Measurements from ENCODE around the gene ZNF593OS. TPM values are rescaled to one million over a fixed set of nuclear protein-coding genes. Genes with fewer than 3 reads are reported as not detected.
A peak's percentile ranks its signal among the peaks of the same experiment; 100 is the strongest.

The ZNF593OS gene
- not detected for polyA plus RNA-seq (2013, experiment 1 of 2)
- not detected for polyA plus RNA-seq (2013, experiment 2 of 2)

GRCh38 chr1:26171084-26172072 lies at the start of gene ZNF593OS:
Gene ZNF593OS (minus strand): TSS chr1:26171832. CDS start chr1:26171661, 171 bp downstream.
- H3K79me1 ChIP-seq (ENCODE audit: low read length) = peaks cover 14% of the 10 kb centered on the region
- H2BK120ac ChIP-seq (ENCODE audit: low read depth, low read length) = no peak within 1 kb of the TSS
- peak within 1 kb of the TSS; percentile 77 for H3K9ac ChIP-seq (ENCODE audit: low read length)
- no peak within 1 kb of the TSS for H4K5ac ChIP-seq (ENCODE audit: low read length)
- no peak within 1 kb of the TSS for H3K4me3 ChIP-seq (ENCODE audit: low read length)
- H3K36me3 ChIP-seq (ENCODE audit: control insufficient read depth, insufficient read depth, low read length) = no peaks in the 10 kb centered on the region
- H2BK15ac ChIP-seq (replicated peaks; ENCODE audit: low read depth) = no peak within 1 kb of the TSS
- H3K27me3 ChIP-seq (ENCODE audit: insufficient read depth, low read length, poor library complexity) = no peaks in the 10 kb centered on the region
- no peak within 1 kb of the TSS for H2BK5ac ChIP-seq (ENCODE audit: low read length)
- peak within 1 kb of the TSS; percentile 15 for H3K56ac ChIP-seq (ENCODE audit: low read length)
- H3K4me1 ChIP-seq (ENCODE audit: control insufficient read depth, low read depth, low read length) = peaks cover 3% of the 10 kb centered on the region
- no peak within 1 kb of the TSS for H3K4ac ChIP-seq (ENCODE audit: low read depth, low read length)
- no peak within 1 kb of the TSS for H4K8ac ChIP-seq (ENCODE audit: low read depth, low read length)
- no peak within 1 kb of the TSS for H2AK5ac ChIP-seq (ENCODE audit: low read length)
- H3K18ac ChIP-seq (ENCODE audit: low read length) = no peak within 1 kb of the TSS
- H3K27ac ChIP-seq (ENCODE audit: low read depth, low read length) = no peak within 1 kb of the TSS
- no peak within 1 kb of the TSS for H3K23ac ChIP-seq (ENCODE audit: low read length)
- no peak for DNase-seq
- H3K4me2 ChIP-seq (ENCODE audit: low read length) = peak within 1 kb of the TSS; percentile 78
- no CpG with 5 or more reads among the region's 34 CpGs for WGBS (ENCODE audit: extremely low coverage, insufficient coverage, low lambda C conversion rate)
- H3K79me2 ChIP-seq (ENCODE audit: control insufficient read depth, insufficient read depth, low read length) = peaks cover 8% of the 10 kb centered on the region

GRCh38 chr1:26221094-26221493 lies 49.5 kb upstream of the ZNF593OS start:
- no peaks in the 10 kb centered on the region for H3K79me1 ChIP-seq (ENCODE audit: low read length)
- H3K18ac ChIP-seq (ENCODE audit: low read length) = no peak overlapping the region
- no peaks in the 10 kb centered on the region for H3K36me3 ChIP-seq (ENCODE audit: control insufficient read depth, insufficient read depth, low read length)
- no peak overlapping the region for H3K4me3 ChIP-seq (ENCODE audit: low read length)
- H3K4ac ChIP-seq (ENCODE audit: low read depth, low read length) = no peak overlapping the region
- H4K5ac ChIP-seq (ENCODE audit: low read length) = no peak overlapping the region
- no peaks in the 10 kb centered on the region for H3K27me3 ChIP-seq (ENCODE audit: insufficient read depth, low read length, poor library complexity)
- no peak overlapping the region for H2AK5ac ChIP-seq (ENCODE audit: low read length)
- no peak overlapping the region for H3K27ac ChIP-seq (ENCODE audit: low read depth, low read length)
- no peaks in the 10 kb centered on the region for H3K4me1 ChIP-seq (ENCODE audit: control insufficient read depth, low read depth, low read length)
- H2BK15ac ChIP-seq (replicated peaks; ENCODE audit: low read depth) = no peak overlapping the region
- no peak overlapping the region for H2BK5ac ChIP-seq (ENCODE audit: low read length)
- no peak overlapping the region for H3K56ac ChIP-seq (ENCODE audit: low read length)
- H3K23ac ChIP-seq (ENCODE audit: low read length) = no peak overlapping the region
- no peak for DNase-seq
- H3K79me2 ChIP-seq (ENCODE audit: control insufficient read depth, insufficient read depth, low read length) = no peaks in the 10 kb centered on the region
- H3K9ac ChIP-seq (ENCODE audit: low read length) = no peak overlapping the region
- no peak overlapping the region for H4K8ac ChIP-seq (ENCODE audit: low read depth, low read length)
- no CpG with 5 or more reads among the region's 2 CpGs for WGBS (ENCODE audit: extremely low coverage, insufficient coverage, low lambda C conversion rate)
- H2BK120ac ChIP-seq (ENCODE audit: low read depth, low read length) = no peak overlapping the region
- H3K4me2 ChIP-seq (ENCODE audit: low read length) = no peak overlapping the region

- Histone ChIP-seq H4K8ac (ENCODE audit: low read depth, low read length) (no peak overlapping the region), H2BK5ac (ENCODE audit: low read length) (no peak overlapping the region), H4K5ac (ENCODE audit: low read length) (no peak overlapping the region), H3K4me2 (ENCODE audit: low read length) (no peak overlapping the region), H3K79me2 (ENCODE audit: control insufficient read depth, insufficient read depth, low read length) (no peaks in the 10 kb centered on the region), H3K79me1 (ENCODE audit: low read length) (no peaks in the 10 kb centered on the region), H3K4me3 (ENCODE audit: low read length) (no peak overlapping the region), H3K4me1 (ENCODE audit: control insufficient read depth, low read depth, low read length) (no peaks in the 10 kb centered on the region), H3K9ac (ENCODE audit: low read length) (no peak overlapping the region), H3K23ac (ENCODE audit: low read length) (no peak overlapping the region), H2BK15ac (replicated peaks; ENCODE audit: low read depth) (no peak overlapping the region), H2BK120ac (ENCODE audit: low read depth, low read length) (no peak overlapping the region), H3K4ac (ENCODE audit: low read depth, low read length) (no peak overlapping the region), H3K56ac (ENCODE audit: low read length) (no peak overlapping the region), H3K27me3 (ENCODE audit: insufficient read depth, low read length, poor library complexity) (no peaks in the 10 kb centered on the region), H3K27ac (ENCODE audit: low read depth, low read length) (no peak overlapping the region), H2AK5ac (ENCODE audit: low read length) (no peak overlapping the region), H3K36me3 (ENCODE audit: control insufficient read depth, insufficient read depth, low read length) (no peaks in the 10 kb centered on the region), H3K18ac (ENCODE audit: low read length) (no peak overlapping the region)
- WGBS (ENCODE audit: extremely low coverage, insufficient coverage, low lambda C conversion rate) = no CpG with 5 or more reads among the region's 27 CpGs
- no peak for DNase-seq
Observed at GRCh38 chr1:26220199-26220912, 48.7 kb upstream of the ZNF593OS start.

- Histone ChIP-seq H2BK5ac (ENCODE audit: low read length) (no peak overlapping the region), H2BK120ac (ENCODE audit: low read depth, low read length) (no peak overlapping the region), H3K23ac (ENCODE audit: low read length) (no peak overlapping the region), H3K27me3 (ENCODE audit: insufficient read depth, low read length, poor library complexity) (no peaks in the 10 kb centered on the region), H3K79me1 (ENCODE audit: low read length) (no peaks in the 10 kb centered on the region), H4K8ac (ENCODE audit: low read depth, low read length) (no peak overlapping the region), H4K5ac (ENCODE audit: low read length) (no peak overlapping the region), H3K36me3 (ENCODE audit: control insufficient read depth, insufficient read depth, low read length) (no peaks in the 10 kb centered on the region), H3K9ac (ENCODE audit: low read length) (no peak overlapping the region), H3K79me2 (ENCODE audit: control insufficient read depth, insufficient read depth, low read length) (no peaks in the 10 kb centered on the region), H3K56ac (ENCODE audit: low read length) (no peak overlapping the region), H2AK5ac (ENCODE audit: low read length) (no peak overlapping the region), H3K4me1 (ENCODE audit: control insufficient read depth, low read depth, low read length) (no peaks in the 10 kb centered on the region), H3K4ac (ENCODE audit: low read depth, low read length) (no peak overlapping the region), H3K18ac (ENCODE audit: low read length) (no peak overlapping the region), H3K4me3 (ENCODE audit: low read length) (no peak overlapping the region), H3K27ac (ENCODE audit: low read depth, low read length) (no peak overlapping the region), H3K4me2 (ENCODE audit: low read length) (no peak overlapping the region), H2BK15ac (replicated peaks; ENCODE audit: low read depth) (no peak overlapping the region)
- WGBS (ENCODE audit: extremely low coverage, insufficient coverage, low lambda C conversion rate) = no CpG with 5 or more reads among the region's 11 CpGs
- no peak for DNase-seq
Observed at GRCh38 chr1:26218906-26219494, 47.4 kb upstream of the ZNF593OS start.

GRCh38 chr1:26215246-26215645 lies 43.6 kb upstream of the ZNF593OS start:
- no peak overlapping the region for H3K23ac ChIP-seq (ENCODE audit: low read length)
- no peak overlapping the region for H3K4me2 ChIP-seq (ENCODE audit: low read length)
- no CpG with 5 or more reads among the region's 3 CpGs for WGBS (ENCODE audit: extremely low coverage, insufficient coverage, low lambda C conversion rate)
- no peaks in the 10 kb centered on the region for H3K36me3 ChIP-seq (ENCODE audit: control insufficient read depth, insufficient read depth, low read length)
- no peak overlapping the region for H3K56ac ChIP-seq (ENCODE audit: low read length)
- DNase-seq = no peak
- no peak overlapping the region for H3K18ac ChIP-seq (ENCODE audit: low read length)
- H2AK5ac ChIP-seq (ENCODE audit: low read length) = no peak overlapping the region
- no peak overlapping the region for H2BK5ac ChIP-seq (ENCODE audit: low read length)
- H3K27me3 ChIP-seq (ENCODE audit: insufficient read depth, low read length, poor library complexity) = no peaks in the 10 kb centered on the region
- H2BK15ac ChIP-seq (replicated peaks; ENCODE audit: low read depth) = no peak overlapping the region
- H3K79me2 ChIP-seq (ENCODE audit: control insufficient read depth, insufficient read depth, low read length) = no peaks in the 10 kb centered on the region
- no peaks in the 10 kb centered on the region for H3K79me1 ChIP-seq (ENCODE audit: low read length)
- H2BK120ac ChIP-seq (ENCODE audit: low read depth, low read length) = no peak overlapping the region
- H3K27ac ChIP-seq (ENCODE audit: low read depth, low read length) = no peak overlapping the region
- no peak overlapping the region for H4K8ac ChIP-seq (ENCODE audit: low read depth, low read length)
- H3K4ac ChIP-seq (ENCODE audit: low read depth, low read length) = no peak overlapping the region
- no peak overlapping the region for H3K9ac ChIP-seq (ENCODE audit: low read length)
- no peak overlapping the region for H3K4me3 ChIP-seq (ENCODE audit: low read length)
- H3K4me1 ChIP-seq (ENCODE audit: control insufficient read depth, low read depth, low read length) = no peaks in the 10 kb centered on the region
- no peak overlapping the region for H4K5ac ChIP-seq (ENCODE audit: low read length)

Data from mesendoderm (in vitro differentiated cells).